Measurements from ENCODE around the gene SPG11. TPM values are rescaled to one million over a fixed set of nuclear protein-coding genes. Genes with fewer than 3 reads are reported as not detected.
A peak's percentile ranks its signal among the peaks of the same experiment; 100 is the strongest.

The SPG11 gene
- total and polyA plus RNA-seq, 9 of the 15 experiments (the other 6 are each of a cell fraction or from before 2014, with no cell fraction given) = 23.3 to 71.2 (median 45.6) TPM

DNA sequence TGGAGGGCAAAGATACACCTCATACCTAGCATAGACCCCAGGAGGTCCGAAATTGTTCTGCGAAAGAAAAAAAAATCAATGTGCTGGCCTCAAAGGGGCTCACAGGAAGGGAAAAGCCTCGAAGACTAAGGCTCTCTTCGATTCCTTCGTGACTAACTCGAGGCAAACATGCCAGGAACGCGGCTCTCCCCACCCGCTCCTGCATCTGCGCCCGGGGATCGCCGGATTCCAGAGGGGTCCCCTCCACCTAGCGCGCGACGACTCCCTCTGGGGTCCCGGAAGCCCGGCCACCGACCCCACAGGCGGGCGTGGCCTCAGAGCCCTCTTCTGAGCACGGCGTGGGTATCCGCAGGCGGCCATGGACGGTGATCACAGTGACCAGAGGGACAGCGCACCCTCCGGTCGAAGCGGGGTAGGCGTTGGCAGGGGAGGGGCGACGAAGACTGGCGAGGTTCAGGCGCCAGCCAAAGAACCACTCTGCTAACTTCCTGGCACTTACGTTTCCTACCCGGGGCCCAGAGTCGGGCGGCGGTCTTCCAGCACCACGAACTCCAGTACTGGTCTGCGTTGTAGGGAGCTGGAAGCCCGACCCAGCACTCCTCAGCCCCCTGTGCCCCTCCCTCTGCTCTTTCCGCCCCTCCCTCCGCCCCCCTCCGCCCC, 127.0 kb downstream of the SPG11 start (continued):
- TF ChIP-seq CEBPB (tag; IDR thresholded peaks at IDR 0.05) (no peak), ZNF133 (CRISPR knock-in tag; IDR thresholded peaks at IDR 0.05) (no peak), E2F3 (CRISPR knock-in tag; IDR thresholded peaks at IDR 0.05) (peak; percentile 29; the same call in 1 of the 2 replicates), ZNF764 (CRISPR knock-in tag; IDR thresholded peaks at IDR 0.05; ENCODE audit: low read depth) (no peak), ZBTB7A (IDR thresholded peaks at IDR 0.05; ENCODE audit: borderline replicate concordance, control insufficient read depth, low read depth, low read length) (peak; percentile 60; the same call in 1 of the 2 replicates), MECOM (CRISPR knock-in tag; IDR thresholded peaks at IDR 0.05) (no peak), RBM14 (IDR thresholded peaks at IDR 0.05; ENCODE audit: borderline replicate concordance, insufficient read depth, low read depth, low read length) (no peak), TFAM (CRISPR knock-in tag; conservative IDR thresholded peaks at IDR 0.05) (no peak), TCF7 (IDR thresholded peaks at IDR 0.05; ENCODE audit: borderline replicate concordance) (no peak), HDAC8 (tag; IDR thresholded peaks at IDR 0.05) (no peak), HCFC1 (IDR thresholded peaks at IDR 0.05; ENCODE audit: low read depth, low read length) (no peak), CXXC5 (CRISPR knock-in tag; IDR thresholded peaks at IDR 0.05) (peak; percentile 42), RUNX1 (IDR thresholded peaks at IDR 0.05; ENCODE audit: low read depth) (no peak), SP1 (CRISPR knock-in tag; IDR thresholded peaks at IDR 0.05) (peak; percentile 61), ZNF76 (CRISPR knock-in tag; IDR thresholded peaks at IDR 0.05; ENCODE audit: borderline replicate concordance) (peak; percentile 65; the same call in 1 of the 2 replicates), JUNB (CRISPR knock-in tag; conservative IDR thresholded peaks at IDR 0.05) (no peak; the same call in 1 of the 2 replicates), RBM15 (IDR thresholded peaks at IDR 0.05; ENCODE audit: insufficient read depth, low read length) (no peak), RFX5 (IDR thresholded peaks at IDR 0.05; ENCODE audit: low read depth, low read length) (no peak), ZNF253 (CRISPR knock-in tag; conservative IDR thresholded peaks at IDR 0.05) (no peak), ID3 (CRISPR knock-in tag; IDR thresholded peaks at IDR 0.05) (no peak), ID3 (tag; IDR thresholded peaks at IDR 0.05) (peak; percentile 74; the same call in 1 of the 2 replicates), YBX1 (IDR thresholded peaks at IDR 0.05) (no peak), ZNF217 (CRISPR knock-in tag; IDR thresholded peaks at IDR 0.05) (no peak)
- TF ChIP-seq, protein P1, sequence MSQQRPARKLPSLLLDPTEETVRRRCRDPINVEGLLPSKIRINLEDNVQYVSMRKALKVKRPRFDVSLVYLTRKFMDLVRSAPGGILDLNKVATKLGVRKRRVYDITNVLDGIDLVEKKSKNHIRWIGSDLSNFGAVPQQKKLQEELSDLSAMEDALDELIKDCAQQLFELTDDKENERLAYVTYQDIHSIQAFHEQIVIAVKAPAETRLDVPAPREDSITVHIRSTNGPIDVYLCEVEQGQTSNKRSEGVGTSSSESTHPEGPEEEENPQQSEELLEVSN (IDR thresholded peaks at IDR 0.05; ENCODE audit: borderline replicate concordance in 1 of 2, extremely low read depth in 1 of 2, insufficient read depth in 1 of 2, insufficient read length in 1 of 2, low read depth in 1 of 2, low read length in 1 of 2, poor library complexity in 1 of 2, severe bottlenecking in 1 of 2) = peak; percentile 51 to 53
- TF ChIP-seq, protein P2, sequence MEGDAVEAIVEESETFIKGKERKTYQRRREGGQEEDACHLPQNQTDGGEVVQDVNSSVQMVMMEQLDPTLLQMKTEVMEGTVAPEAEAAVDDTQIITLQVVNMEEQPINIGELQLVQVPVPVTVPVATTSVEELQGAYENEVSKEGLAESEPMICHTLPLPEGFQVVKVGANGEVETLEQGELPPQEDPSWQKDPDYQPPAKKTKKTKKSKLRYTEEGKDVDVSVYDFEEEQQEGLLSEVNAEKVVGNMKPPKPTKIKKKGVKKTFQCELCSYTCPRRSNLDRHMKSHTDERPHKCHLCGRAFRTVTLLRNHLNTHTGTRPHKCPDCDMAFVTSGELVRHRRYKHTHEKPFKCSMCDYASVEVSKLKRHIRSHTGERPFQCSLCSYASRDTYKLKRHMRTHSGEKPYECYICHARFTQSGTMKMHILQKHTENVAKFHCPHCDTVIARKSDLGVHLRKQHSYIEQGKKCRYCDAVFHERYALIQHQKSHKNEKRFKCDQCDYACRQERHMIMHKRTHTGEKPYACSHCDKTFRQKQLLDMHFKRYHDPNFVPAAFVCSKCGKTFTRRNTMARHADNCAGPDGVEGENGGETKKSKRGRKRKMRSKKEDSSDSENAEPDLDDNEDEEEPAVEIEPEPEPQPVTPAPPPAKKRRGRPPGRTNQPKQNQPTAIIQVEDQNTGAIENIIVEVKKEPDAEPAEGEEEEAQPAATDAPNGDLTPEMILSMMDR (IDR thresholded peaks at IDR 0.05 in 2 of 3, conservative IDR thresholded peaks at IDR 0.05 in 1 of 3; ENCODE audit: insufficient read depth in 2 of 3, low read depth in 1 of 3, low read length in 3 of 3) = peak; percentile 57 to 61 (median 58)
- TF ChIP-seq, protein P3, sequence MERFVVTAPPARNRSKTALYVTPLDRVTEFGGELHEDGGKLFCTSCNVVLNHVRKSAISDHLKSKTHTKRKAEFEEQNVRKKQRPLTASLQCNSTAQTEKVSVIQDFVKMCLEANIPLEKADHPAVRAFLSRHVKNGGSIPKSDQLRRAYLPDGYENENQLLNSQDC (CRISPR knock-in tag; IDR thresholded peaks at IDR 0.05) = no peak; the same call in 1 of the 2 replicates

All from K562 (cell line).